HFF-Myc (cell line): ENCODE measurements around the gene EXOSC2.

Source experiments
- DNase-seq: peaks from one replicate; pipeline ENCODE4 v3.0.0-alpha.2; 2011; ENCODE audit warnings: low read depth; ENCODE audit errors: extremely low read depth
- H3K4me3 ChIP-seq: replicated peaks from 2 replicates; pipeline ENCODE4 v1.5.1; 2011; ENCODE audit warnings: low read depth, mild to moderate bottlenecking, control low read depth, low read length
- TF ChIP-seq, protein P1 (sequence below): IDR thresholded peaks from 2 replicates; pipeline ENCODE4 v1.5.1; 2012; ENCODE audit warnings: mild to moderate bottlenecking, low read depth, low read length, control low read depth; ENCODE audit errors: missing control alignments

The EXOSC2 gene

DNA sequence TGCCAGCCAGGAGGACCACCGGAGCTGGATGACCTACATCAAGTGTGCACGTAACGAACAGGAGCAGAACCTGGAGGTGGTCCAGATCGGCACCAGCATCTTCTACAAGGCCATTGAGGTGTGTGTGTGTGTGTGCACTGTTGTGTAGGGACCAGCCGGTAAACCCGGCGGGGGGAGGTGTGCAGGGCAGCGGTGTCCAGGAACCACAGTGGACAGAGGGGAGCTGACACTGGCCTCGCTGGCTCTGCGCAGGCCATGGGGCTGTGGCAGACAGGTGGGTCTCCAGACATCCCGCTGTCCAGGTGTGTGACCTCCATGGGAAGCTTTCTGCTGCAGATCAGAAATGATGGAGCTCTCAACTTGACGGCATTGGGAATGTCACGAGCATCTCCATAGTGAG lies 25.4 kb upstream of the EXOSC2 start:
- H3K4me3 ChIP-seq, result no peak overlapping the region
- no peak for DNase-seq
- TF ChIP-seq, protein P1, sequence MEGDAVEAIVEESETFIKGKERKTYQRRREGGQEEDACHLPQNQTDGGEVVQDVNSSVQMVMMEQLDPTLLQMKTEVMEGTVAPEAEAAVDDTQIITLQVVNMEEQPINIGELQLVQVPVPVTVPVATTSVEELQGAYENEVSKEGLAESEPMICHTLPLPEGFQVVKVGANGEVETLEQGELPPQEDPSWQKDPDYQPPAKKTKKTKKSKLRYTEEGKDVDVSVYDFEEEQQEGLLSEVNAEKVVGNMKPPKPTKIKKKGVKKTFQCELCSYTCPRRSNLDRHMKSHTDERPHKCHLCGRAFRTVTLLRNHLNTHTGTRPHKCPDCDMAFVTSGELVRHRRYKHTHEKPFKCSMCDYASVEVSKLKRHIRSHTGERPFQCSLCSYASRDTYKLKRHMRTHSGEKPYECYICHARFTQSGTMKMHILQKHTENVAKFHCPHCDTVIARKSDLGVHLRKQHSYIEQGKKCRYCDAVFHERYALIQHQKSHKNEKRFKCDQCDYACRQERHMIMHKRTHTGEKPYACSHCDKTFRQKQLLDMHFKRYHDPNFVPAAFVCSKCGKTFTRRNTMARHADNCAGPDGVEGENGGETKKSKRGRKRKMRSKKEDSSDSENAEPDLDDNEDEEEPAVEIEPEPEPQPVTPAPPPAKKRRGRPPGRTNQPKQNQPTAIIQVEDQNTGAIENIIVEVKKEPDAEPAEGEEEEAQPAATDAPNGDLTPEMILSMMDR, result no peak

DNA sequence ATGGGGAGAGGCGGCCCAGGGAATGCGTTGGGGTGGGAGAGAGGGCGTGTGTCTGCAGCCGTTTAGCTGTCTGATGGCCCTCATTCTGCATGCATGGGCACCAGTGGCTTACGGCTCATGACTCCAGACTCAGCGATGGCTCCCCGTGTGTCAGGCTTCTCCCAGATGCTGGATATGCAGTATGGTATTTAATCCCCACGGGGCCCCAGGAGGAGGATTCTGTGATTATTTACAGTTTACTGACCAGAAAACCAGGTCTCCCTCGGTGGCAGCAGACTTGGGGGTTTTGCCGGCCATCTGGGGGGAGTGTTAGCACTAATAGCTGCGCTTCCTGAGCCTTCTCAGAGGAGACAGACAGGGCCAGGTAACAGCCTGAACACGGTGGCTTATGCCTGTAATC lies 24.9 kb upstream of the EXOSC2 start:
- H3K4me3 ChIP-seq, result no peak overlapping the region
- TF ChIP-seq, protein P1, result no peak
- no peak for DNase-seq

DNA sequence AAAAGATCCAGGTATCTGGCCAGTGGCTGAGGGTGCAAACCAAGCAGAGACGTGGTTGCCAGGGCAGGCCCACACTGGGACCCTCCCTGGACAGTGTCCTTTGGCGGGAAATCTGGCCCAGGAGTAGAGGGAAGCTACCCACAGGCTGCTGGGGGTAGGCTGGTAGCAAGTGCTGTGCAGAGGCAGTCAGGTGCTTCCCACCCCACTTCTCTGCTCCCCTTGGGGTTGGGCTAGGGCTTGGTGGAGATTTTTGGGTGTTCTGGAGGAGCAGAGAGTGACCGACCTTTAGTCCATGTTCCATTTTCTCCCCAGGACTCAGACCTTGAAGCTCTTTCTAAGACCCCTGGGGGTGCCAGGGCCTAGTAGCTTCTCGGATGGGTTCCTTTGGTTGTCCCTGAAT lies 23.6 kb upstream of the EXOSC2 start:
- TF ChIP-seq, protein P1, result no peak
- no peak overlapping the region for H3K4me3 ChIP-seq
- DNase-seq, result no peak

DNA sequence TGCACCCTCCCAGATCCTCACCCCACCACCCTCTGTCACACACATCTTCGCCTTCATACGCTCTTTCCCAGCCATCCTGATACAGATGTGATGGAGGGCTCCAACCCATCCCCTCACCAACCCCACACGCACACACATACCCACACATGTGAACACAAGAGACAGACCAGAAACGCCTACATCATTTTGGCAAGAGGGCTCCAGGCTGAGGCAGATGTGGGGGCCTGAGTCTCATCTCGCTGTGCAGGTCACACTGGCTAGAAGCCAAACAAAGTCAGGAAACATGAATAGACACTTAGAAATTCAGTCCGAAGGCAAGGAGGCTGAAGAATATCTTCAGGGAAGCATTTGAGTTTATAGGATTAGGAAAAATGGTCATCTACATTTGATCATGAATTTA lies 22.9 kb upstream of the EXOSC2 start:
- TF ChIP-seq, protein P1, result no peak
- H3K4me3 ChIP-seq, result no peak overlapping the region
- no peak for DNase-seq

DNA sequence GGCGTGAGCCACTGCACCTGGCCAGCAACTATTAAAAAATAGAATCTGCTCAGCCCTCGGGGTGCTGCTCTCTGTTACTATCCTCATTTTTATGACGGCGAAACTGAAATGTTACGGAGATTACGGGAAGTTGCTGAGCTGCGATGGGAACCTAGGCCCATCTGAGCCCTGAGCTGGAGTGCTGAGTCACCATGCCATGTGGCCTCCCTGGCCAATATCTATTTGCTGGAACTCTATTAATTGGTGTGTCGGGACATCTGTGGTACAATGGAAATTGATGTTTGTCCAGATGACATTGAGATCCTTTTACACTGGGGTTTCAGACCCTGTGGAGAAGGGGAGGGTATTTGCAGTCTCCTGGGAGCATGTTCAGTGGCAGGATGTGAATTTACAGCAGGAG lies 21.1 kb upstream of the EXOSC2 start:
- TF ChIP-seq, protein P1, result no peak
- no peak overlapping the region for H3K4me3 ChIP-seq
- DNase-seq, result no peak

DNA sequence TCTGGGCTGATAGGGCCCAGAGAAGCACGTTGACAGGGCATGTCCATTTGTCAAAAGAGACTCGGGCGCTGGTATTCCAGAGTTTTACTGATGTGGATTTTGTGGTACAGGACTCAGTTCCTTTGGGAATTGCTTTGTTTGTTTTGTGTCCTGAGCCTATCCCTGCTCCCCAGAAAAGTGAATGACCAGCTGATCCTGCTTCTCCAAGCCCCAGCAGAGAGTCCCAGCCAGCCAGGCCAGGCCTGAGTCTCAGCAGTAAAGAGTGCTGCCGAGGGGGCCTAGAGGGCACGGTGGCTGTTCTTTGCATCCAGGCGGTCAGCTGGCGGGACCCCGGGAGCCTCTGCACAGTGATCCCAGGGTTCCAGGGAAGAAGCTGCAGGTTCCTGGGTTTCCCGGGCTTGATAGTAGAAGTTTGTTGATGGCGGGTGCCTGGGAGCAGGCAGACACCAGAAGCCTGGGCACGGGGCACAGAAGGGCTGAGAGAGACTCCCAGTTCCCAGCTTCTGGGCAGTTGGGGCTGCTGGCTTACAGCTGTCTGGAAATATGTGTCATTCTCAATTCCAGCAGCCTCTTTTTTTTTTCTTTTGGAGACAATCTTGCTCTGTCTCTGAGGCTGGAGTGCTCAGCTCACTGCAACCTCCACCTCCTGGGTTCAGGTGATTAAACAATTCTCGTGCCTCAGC lies 20.5 kb upstream of the EXOSC2 start:
- H3K4me3 ChIP-seq, result no peak overlapping the region
- TF ChIP-seq, protein P1, result no peak
- no peak for DNase-seq

DNA sequence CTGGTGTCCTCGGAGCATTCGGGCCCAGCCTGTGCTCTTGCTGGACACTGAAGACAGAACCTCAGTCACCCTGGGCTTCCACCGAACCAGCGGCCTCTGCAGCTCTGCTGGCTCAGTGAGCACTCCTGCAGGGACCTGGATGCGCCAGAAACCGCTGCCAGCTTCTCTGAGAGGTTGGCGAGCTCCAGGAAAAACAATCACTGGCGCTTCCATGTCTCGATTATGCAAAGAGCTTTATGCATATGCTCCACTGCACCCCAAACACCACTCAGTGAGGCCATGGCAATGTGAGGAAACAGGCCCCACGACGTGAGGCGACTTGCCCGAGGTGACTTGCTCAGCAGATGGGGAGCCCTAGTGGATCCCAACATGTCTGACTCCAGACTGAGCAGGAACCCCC lies 18.2 kb upstream of the EXOSC2 start:
- no peak overlapping the region for H3K4me3 ChIP-seq
- TF ChIP-seq, protein P1, result no peak
- DNase-seq, result no peak
